Stimulated activated naive CD8-positive, alpha-beta T cell treated with anti-CD3 and anti-CD28 coated beads, Interleukin-15, amount 100 ng/mL, for 72 hours (primary cell): Measurements from ENCODE around the gene MGST3.
A peak's percentile ranks its signal among the peaks of the same experiment; 100 is the strongest.

ENCODE experiments used
- ATAC-seq: fragments of 150-1000 bp; cut with Tn5 transposase; 2 replicates; pipeline ENCODE4 v1.10.0; 2021; ENCODE audit warnings: mild to moderate bottlenecking, moderate library complexity
- DNase-seq, 2 donors: peaks; one replicate each; pipeline ENCODE4 v3.0.0; 2021 to 2022
- H3K27ac Mint-ChIP-seq, 2 donors: one replicate each; pipeline ENCODE4 v1.8.0; 2022; ENCODE audit warnings: mild to moderate bottlenecking in 2 of 2, mixed read lengths in 2 of 2, moderate library complexity in 2 of 2
- H3K27me3 Mint-ChIP-seq: one replicate; pipeline ENCODE4 v1.8.0; 2022; ENCODE audit warnings: mixed read lengths
- H3K4me1 Mint-ChIP-seq: one replicate; pipeline ENCODE4 v1.8.0; 2022; ENCODE audit warnings: mild to moderate bottlenecking, mixed read lengths
- H3K4me3 Mint-ChIP-seq, 2 donors: one replicate each; pipeline ENCODE4 v1.8.0; 2022; ENCODE audit warnings: mild to moderate bottlenecking in 2 of 2, mixed read lengths in 2 of 2, moderate library complexity in 1 of 2
- H3K9me3 Mint-ChIP-seq, 2 donors: one replicate each; pipeline ENCODE4 v1.8.0; 2022; ENCODE audit warnings: mixed read lengths in 2 of 2

MGST3 gene

GRCh38 chr1:165616987-165617546 is 14.0 kb upstream of the MGST3 start:
- H3K27ac Mint-ChIP-seq = peak overlapping the region in 1 of 2 donors; percentile 30
- no peak overlapping the region for H3K4me3 Mint-ChIP-seq
- DNase-seq (no peak), ATAC-seq (no peak)
- peaks cover 7% of the 10 kb centered on the region for H3K27me3 Mint-ChIP-seq
- no peaks in the 10 kb centered on the region for H3K9me3 Mint-ChIP-seq
- H3K4me1 Mint-ChIP-seq = no peaks in the 10 kb centered on the region

- ATAC-seq (no peak), DNase-seq (no peak)
- no peak overlapping the region for H3K4me3 Mint-ChIP-seq
- no peaks in the 10 kb centered on the region for H3K9me3 Mint-ChIP-seq
- no peak overlapping the region for H3K27ac Mint-ChIP-seq
- H3K4me1 Mint-ChIP-seq = no peaks in the 10 kb centered on the region
- peaks cover 13% of the 10 kb centered on the region for H3K27me3 Mint-ChIP-seq
Observed at GRCh38 chr1:165619647-165620151, 11.3 kb upstream of the MGST3 start.

GRCh38 chr1:165623624-165624023 is 7.4 kb upstream of the MGST3 start:
- Mint-ChIP-seq H3K4me3 (no peak overlapping the region), H3K9me3 (no peaks in the 10 kb centered on the region), H3K4me1 (no peaks in the 10 kb centered on the region), H3K27me3 (peaks cover 13% of the 10 kb centered on the region), H3K27ac (no peak overlapping the region)
- no peak for DNase-seq
- ATAC-seq = no peak

GRCh38 chr1:165624441-165624840 is 6.6 kb upstream of the MGST3 start:
- DNase-seq = no peak
- H3K4me1 Mint-ChIP-seq = peaks cover 5% of the 10 kb centered on the region
- ATAC-seq = no peak
- H3K4me3 Mint-ChIP-seq = no peak overlapping the region
- no peak overlapping the region for H3K27ac Mint-ChIP-seq
- H3K9me3 Mint-ChIP-seq = no peaks in the 10 kb centered on the region
- H3K27me3 Mint-ChIP-seq = peaks cover 13% of the 10 kb centered on the region

- peaks cover 19% of the 10 kb centered on the region for H3K4me1 Mint-ChIP-seq
- no peak overlapping the region for H3K4me3 Mint-ChIP-seq
- H3K27ac Mint-ChIP-seq = no peak overlapping the region
- ATAC-seq (no peak), DNase-seq (no peak)
- peaks cover 7% of the 10 kb centered on the region for H3K27me3 Mint-ChIP-seq
- H3K9me3 Mint-ChIP-seq = no peaks in the 10 kb centered on the region
Observed at GRCh38 chr1:165628147-165628822, 2.7 kb upstream of the MGST3 start.

- no peaks in the 10 kb centered on the region for H3K9me3 Mint-ChIP-seq
- H3K4me1 Mint-ChIP-seq = peaks cover 26% of the 10 kb centered on the region
- H3K4me3 Mint-ChIP-seq = no peak overlapping the region
- H3K27me3 Mint-ChIP-seq = peaks cover 5% of the 10 kb centered on the region
- H3K27ac Mint-ChIP-seq = no peak overlapping the region
- DNase-seq (no peak), ATAC-seq (no peak)
Observed at GRCh38 chr1:165629151-165629550, 1.9 kb upstream of the MGST3 start.

- Mint-ChIP-seq H3K27ac (no peak overlapping the region), H3K4me3 (no peak overlapping the region), H3K9me3 (no peaks in the 10 kb centered on the region), H3K4me1 (peaks cover 32% of the 10 kb centered on the region), H3K27me3 (no peaks in the 10 kb centered on the region)
- peak in 1 of 2 donors; percentile 2 for DNase-seq
- ATAC-seq = no peak
Observed at GRCh38 chr1:165629848-165630628, 996 bp upstream of the MGST3 start.

GRCh38 chr1:165631342-165632151 is 513 bp downstream of the MGST3 start:
- Mint-ChIP-seq H3K27ac (no peak overlapping the region), H3K27me3 (no peaks in the 10 kb centered on the region), H3K4me3 (no peak overlapping the region), H3K9me3 (no peaks in the 10 kb centered on the region), H3K4me1 (peaks cover 32% of the 10 kb centered on the region)
- ATAC-seq (peak; percentile 55), DNase-seq (peak; percentile 44 to 67)

GRCh38 chr1:165632152-165632469 is 1.1 kb downstream of the MGST3 start:
- Mint-ChIP-seq H3K4me3 (no peak overlapping the region), H3K27me3 (no peaks in the 10 kb centered on the region), H3K9me3 (no peaks in the 10 kb centered on the region), H3K27ac (no peak overlapping the region), H3K4me1 (peaks cover 32% of the 10 kb centered on the region)
- DNase-seq = no peak
- no peak for ATAC-seq

- H3K9me3 Mint-ChIP-seq = no peaks in the 10 kb centered on the region
- DNase-seq (no peak), ATAC-seq (no peak)
- peaks cover 32% of the 10 kb centered on the region for H3K4me1 Mint-ChIP-seq
- no peak overlapping the region for H3K27ac Mint-ChIP-seq
- H3K27me3 Mint-ChIP-seq = no peaks in the 10 kb centered on the region
- no peak overlapping the region for H3K4me3 Mint-ChIP-seq
Observed at GRCh38 chr1:165632491-165632890, 1.5 kb downstream of the MGST3 start.

- Mint-ChIP-seq H3K4me3 (no peak overlapping the region), H3K9me3 (no peaks in the 10 kb centered on the region), H3K27me3 (no peaks in the 10 kb centered on the region), H3K4me1 (peaks cover 32% of the 10 kb centered on the region), H3K27ac (no peak overlapping the region)
- DNase-seq (no peak), ATAC-seq (no peak)
Observed at GRCh38 chr1:165633614-165634013, 2.6 kb downstream of the MGST3 start.

GRCh38 chr1:165634154-165634921 is 3.3 kb downstream of the MGST3 start:
- Mint-ChIP-seq H3K4me1 (peaks cover 28% of the 10 kb centered on the region), H3K9me3 (no peaks in the 10 kb centered on the region), H3K27me3 (no peaks in the 10 kb centered on the region), H3K27ac (peak overlapping the region in 1 of 2 donors; percentile 1), H3K4me3 (no peak overlapping the region)
- DNase-seq = no peak
- no peak for ATAC-seq

GRCh38 chr1:165635329-165635728 is 4.3 kb downstream of the MGST3 start:
- ATAC-seq (no peak), DNase-seq (no peak)
- H3K4me3 Mint-ChIP-seq = no peak overlapping the region
- H3K27me3 Mint-ChIP-seq = no peaks in the 10 kb centered on the region
- peaks cover 29% of the 10 kb centered on the region for H3K4me1 Mint-ChIP-seq
- no peaks in the 10 kb centered on the region for H3K9me3 Mint-ChIP-seq
- H3K27ac Mint-ChIP-seq = no peak overlapping the region

GRCh38 chr1:165635823-165636222 is 4.8 kb downstream of the MGST3 start:
- Mint-ChIP-seq H3K4me3 (no peak overlapping the region), H3K4me1 (peaks cover 34% of the 10 kb centered on the region), H3K9me3 (no peaks in the 10 kb centered on the region), H3K27me3 (no peaks in the 10 kb centered on the region), H3K27ac (no peak overlapping the region)
- DNase-seq = no peak
- ATAC-seq = no peak

- Mint-ChIP-seq H3K4me3 (no peak overlapping the region), H3K4me1 (peaks cover 38% of the 10 kb centered on the region), H3K9me3 (no peaks in the 10 kb centered on the region), H3K27me3 (no peaks in the 10 kb centered on the region), H3K27ac (no peak overlapping the region)
- no peak for DNase-seq
- no peak for ATAC-seq
Observed at GRCh38 chr1:165637427-165637826, 6.4 kb downstream of the MGST3 start.
